ENCODE measurements around the gene DISC1. TPM values are rescaled to one million over a fixed set of nuclear protein-coding genes. Genes with fewer than 3 reads are reported as not detected.

Gene DISC1
- total RNA-seq, 6 experiments from 2014 or later = 1.8 to 3.3 (median 2.4) TPM

DNA sequence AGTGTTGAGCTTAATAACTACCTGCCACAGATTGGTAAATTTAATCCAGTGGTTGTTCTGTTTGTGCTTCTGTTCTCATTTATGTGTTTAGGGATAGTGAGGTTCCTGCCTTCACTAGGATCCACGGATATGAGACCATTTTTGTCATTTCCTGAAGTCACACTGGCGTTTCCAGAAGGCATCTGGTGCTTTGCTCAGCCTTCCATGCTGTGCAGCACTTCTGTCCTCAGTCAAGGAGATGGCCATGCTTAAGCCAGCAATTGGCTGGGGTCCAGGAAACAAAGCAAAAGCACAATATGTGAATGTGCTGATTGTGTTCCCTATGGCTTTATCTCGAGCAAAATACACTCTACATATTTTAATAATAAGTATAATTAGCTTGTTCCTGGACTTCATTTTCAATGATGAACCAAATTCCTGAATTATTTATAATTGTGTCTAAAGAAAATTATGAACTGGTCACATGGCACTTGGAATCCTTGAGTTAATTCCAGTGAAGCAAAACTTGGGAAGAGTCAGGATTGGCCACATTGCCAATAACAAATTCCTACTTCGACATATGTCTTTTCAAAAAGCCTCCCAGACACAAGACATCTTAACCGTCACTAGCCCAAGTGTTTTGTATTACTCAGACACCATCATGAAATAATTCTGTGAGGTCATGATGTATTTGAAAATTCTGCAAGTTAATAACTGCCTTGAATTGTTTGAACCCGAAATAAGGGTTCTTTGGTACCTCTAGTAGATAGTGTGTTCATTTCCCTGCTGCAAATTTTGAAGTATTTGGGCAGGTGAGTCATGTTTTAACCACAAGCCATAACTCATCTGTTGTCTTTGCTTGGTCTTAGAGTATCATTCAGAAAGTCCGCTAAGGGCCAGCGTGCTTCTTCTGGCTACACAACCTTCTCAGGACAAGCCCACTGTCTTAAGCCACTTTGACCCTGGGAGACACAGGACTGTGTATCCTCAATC, 412.4 kb downstream of the DISC1 start:
- 54% methylated on average over 8 of the region's 8 CpGs for WGBS (ENCODE audit: insufficient coverage, low coverage, low lambda C conversion rate, missing lambda C conversion rate)
- Histone ChIP-seq H3K4me3 (no peak overlapping the region), H3K9me3 (no peaks in the 10 kb centered on the region), H3K27ac (no peak overlapping the region), H3K4me1 (no peaks in the 10 kb centered on the region), H3K27me3 (no peaks in the 10 kb centered on the region), H3K36me3 (no peaks in the 10 kb centered on the region)
- intact Hi-C loops (cut with DNase I) = no loop called here
- TF ChIP-seq, protein P1, sequence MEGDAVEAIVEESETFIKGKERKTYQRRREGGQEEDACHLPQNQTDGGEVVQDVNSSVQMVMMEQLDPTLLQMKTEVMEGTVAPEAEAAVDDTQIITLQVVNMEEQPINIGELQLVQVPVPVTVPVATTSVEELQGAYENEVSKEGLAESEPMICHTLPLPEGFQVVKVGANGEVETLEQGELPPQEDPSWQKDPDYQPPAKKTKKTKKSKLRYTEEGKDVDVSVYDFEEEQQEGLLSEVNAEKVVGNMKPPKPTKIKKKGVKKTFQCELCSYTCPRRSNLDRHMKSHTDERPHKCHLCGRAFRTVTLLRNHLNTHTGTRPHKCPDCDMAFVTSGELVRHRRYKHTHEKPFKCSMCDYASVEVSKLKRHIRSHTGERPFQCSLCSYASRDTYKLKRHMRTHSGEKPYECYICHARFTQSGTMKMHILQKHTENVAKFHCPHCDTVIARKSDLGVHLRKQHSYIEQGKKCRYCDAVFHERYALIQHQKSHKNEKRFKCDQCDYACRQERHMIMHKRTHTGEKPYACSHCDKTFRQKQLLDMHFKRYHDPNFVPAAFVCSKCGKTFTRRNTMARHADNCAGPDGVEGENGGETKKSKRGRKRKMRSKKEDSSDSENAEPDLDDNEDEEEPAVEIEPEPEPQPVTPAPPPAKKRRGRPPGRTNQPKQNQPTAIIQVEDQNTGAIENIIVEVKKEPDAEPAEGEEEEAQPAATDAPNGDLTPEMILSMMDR (IDR thresholded peaks at IDR 0.05) = no peak
- TF ChIP-seq POLR2A (IDR thresholded peaks at IDR 0.05) = no peak
- DNase-seq = no peak
- peak in 1 of 4 donors; percentile 11 for ATAC-seq

DNA sequence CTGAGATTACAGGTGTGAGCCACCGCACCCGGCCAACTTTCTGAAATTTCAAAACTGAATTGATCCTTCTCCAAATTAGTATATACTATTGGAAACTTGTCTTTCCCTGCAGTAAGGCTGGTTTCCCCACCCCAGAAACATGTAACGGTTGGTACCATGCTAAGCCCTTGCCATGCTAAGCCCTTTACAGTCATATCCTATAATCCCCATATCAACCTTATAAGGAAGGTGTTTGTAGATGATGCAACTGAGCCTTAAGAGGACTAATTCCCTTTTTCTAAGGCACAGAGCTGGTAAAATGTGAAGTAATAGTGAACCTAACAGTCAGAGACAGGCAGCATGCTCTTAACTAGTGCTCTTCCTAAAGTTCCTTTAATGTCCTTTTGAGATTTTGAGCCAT, 413.7 kb downstream of the DISC1 start:
- Histone ChIP-seq H3K9me3 (no peaks in the 10 kb centered on the region), H3K36me3 (no peaks in the 10 kb centered on the region), H3K27ac (no peak overlapping the region), H3K27me3 (no peaks in the 10 kb centered on the region), H3K4me1 (no peaks in the 10 kb centered on the region), H3K4me3 (no peak overlapping the region)
- DNase-seq (no peak), ATAC-seq (no peak)
- TF ChIP-seq, protein P1 (IDR thresholded peaks at IDR 0.05) = no peak
- TF ChIP-seq POLR2A (IDR thresholded peaks at IDR 0.05) = no peak
- 81% methylated on average over 3 of the region's 3 CpGs for WGBS (ENCODE audit: insufficient coverage, low coverage, low lambda C conversion rate, missing lambda C conversion rate)
- intact Hi-C loops (cut with DNase I) = no loop called here

DNA sequence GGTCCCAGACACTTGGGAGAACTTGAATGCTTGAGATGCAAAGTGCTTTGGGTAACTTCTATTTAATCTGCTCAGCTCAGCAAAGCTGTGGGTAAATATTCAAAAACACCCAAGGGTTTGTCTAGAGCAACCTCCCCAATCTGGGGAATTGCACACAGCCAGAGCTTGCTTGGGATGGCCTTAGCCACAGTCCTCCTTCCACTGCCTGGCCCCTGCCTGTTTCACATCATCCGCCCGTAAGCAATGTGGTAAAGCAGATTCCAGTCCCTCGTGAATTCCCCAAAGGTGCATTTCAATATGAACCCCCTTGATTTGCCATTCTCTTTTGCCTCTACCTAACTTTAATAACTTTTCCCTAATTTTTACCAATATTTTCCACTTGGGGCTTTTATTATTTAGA, 418.1 kb downstream of the DISC1 start:
- no peaks in the 10 kb centered on the region for H3K9me3 ChIP-seq
- intact Hi-C loops (cut with DNase I) = no loop called here
- 68% methylated on average over 3 of the region's 3 CpGs for WGBS (ENCODE audit: insufficient coverage, low coverage, low lambda C conversion rate, missing lambda C conversion rate)
- TF ChIP-seq, protein P1 (IDR thresholded peaks at IDR 0.05) = no peak
- no peak for TF ChIP-seq POLR2A (IDR thresholded peaks at IDR 0.05)
- no peak for DNase-seq
- no peaks in the 10 kb centered on the region for H3K4me1 ChIP-seq
- no peak overlapping the region for H3K27ac ChIP-seq
- no peak overlapping the region for H3K4me3 ChIP-seq
- no peaks in the 10 kb centered on the region for H3K27me3 ChIP-seq
- H3K36me3 ChIP-seq = no peaks in the 10 kb centered on the region
- ATAC-seq = no peak

DNA sequence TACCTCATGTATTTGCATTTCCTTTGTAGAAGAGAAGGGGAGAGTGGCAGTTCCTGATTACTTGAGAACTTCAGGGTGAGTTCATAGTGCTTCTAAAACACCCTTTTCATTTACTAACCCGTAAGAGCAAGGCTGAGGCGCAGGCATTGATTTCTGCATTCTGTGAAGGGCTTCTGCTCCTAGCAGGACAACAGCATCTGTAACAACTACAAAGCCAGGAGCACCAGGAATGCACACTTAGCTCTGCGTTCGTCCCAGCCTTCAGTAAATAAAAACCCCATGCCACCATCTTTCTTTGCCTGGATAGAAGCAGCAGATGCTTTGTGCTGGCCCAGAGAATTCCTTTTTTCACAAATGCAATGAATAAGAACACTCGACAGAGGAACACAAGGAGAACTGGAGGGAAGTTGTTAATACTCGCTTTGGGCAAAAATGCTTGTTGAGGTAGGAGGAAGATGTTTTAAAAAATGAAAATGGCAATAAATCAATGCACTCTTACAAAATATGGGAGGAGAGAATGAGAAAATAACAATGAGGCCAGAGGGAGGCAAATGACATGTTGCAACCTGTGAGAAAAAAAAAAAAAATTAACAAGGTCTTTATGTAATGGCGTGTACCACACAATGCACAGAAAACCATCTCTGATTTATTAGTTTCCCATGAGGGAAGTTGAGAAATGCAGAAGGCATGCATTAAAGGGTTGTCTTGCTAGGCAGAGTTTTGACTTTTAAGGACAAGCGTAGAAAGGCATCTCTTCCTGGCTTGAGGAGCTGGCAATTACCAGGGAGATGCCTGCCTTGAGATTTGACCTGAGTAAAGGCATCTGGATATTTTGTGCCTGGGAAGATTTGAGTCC, 418.8 kb downstream of the DISC1 start:
- Histone ChIP-seq H3K27ac (no peak overlapping the region), H3K4me1 (no peaks in the 10 kb centered on the region), H3K36me3 (no peaks in the 10 kb centered on the region), H3K4me3 (no peak overlapping the region), H3K27me3 (no peaks in the 10 kb centered on the region), H3K9me3 (no peaks in the 10 kb centered on the region)
- DNase-seq (no peak), ATAC-seq (no peak)
- WGBS (ENCODE audit: insufficient coverage, low coverage, low lambda C conversion rate, missing lambda C conversion rate) = 53% methylated on average over 7 of the region's 8 CpGs
- no peak for TF ChIP-seq POLR2A (IDR thresholded peaks at IDR 0.05)
- TF ChIP-seq, protein P1 (IDR thresholded peaks at IDR 0.05) = no peak
- intact Hi-C loops (cut with DNase I) = no loop called here
